Thymus (tissue), 11 donors: ENCODE results near the gene PDLIM5. TPM values are rescaled to one million over a fixed set of nuclear protein-coding genes. Genes with fewer than 3 reads are reported as not detected.

Source experiments
- DNase-seq, 9 donors: peaks; one replicate each; pipeline ENCODE4 v3.0.0-alpha.2; 2013; ENCODE audit warnings: low spot score in 9 of 9, low read depth in 6 of 9, missing footprints in 1 of 9
- H3K27ac ChIP-seq, 2 donors: one replicate each; pipeline ENCODE4 v1.5.1; 2013; ENCODE audit warnings: control low read depth in 1 of 2, low read depth in 1 of 2, low read length in 1 of 2, mild to moderate bottlenecking in 1 of 2, moderate library complexity in 1 of 2
- H3K27me3 ChIP-seq, 2 donors: one replicate each; pipeline ENCODE4 v1.5.1; 2013; ENCODE audit warnings: low read length in 1 of 2; ENCODE audit not compliant: control insufficient read depth in 2 of 2, insufficient read depth in 1 of 2
- H3K36me3 ChIP-seq, 2 donors: one replicate each; pipeline ENCODE4 v1.5.1; 2013; ENCODE audit warnings: low read length in 1 of 2, mild to moderate bottlenecking in 1 of 2, moderate library complexity in 1 of 2; ENCODE audit not compliant: control insufficient read depth in 2 of 2, insufficient read depth in 2 of 2
- H3K4me1 ChIP-seq, 2 donors: one replicate each; pipeline ENCODE4 v1.5.1; 2013; ENCODE audit warnings: low read length in 2 of 2; ENCODE audit not compliant: control insufficient read depth in 2 of 2, insufficient read depth in 2 of 2
- H3K4me3 ChIP-seq, 2 donors: one replicate each; pipeline ENCODE4 v1.5.1; 2013; ENCODE audit warnings: low read length in 2 of 2, control low read depth in 1 of 2, mild to moderate bottlenecking in 1 of 2
- H3K9me3 ChIP-seq, 2 donors: one replicate each; pipeline ENCODE4 v1.5.1; 2013; ENCODE audit warnings: low read length in 1 of 2, mild to moderate bottlenecking in 1 of 2; ENCODE audit not compliant: control insufficient read depth in 2 of 2, insufficient read depth in 1 of 2
- WGBS: extraction: QIAGEN DNeasy Blood & Tissue Kit; methylation state at CpG from one replicate; pipeline ENCODE4 v1.1.7; 2013; 5-methylcytosine and 5-hydroxymethylcytosine counted together
- polyA plus RNA-seq: library from polyadenylated mRNA; stranded (reverse); fragments of 200-250 nt; gene quantifications from one replicate; pipeline ENCODE4 v1.2.3, GENCODE V29; 2013
- total RNA-seq: library from RNA; stranded (reverse); fragments of 120-200 nt; gene quantifications from one replicate; pipeline ENCODE4 v1.2.4, GENCODE V29; 2013
- donor health status: healthy.

PDLIM5 gene
- total and polyA plus RNA-seq, 2 donors = 12.4 to 25.5 TPM

GRCh38 chr4:94700298-94700697 is 248.6 kb downstream of the PDLIM5 start:
- Histone ChIP-seq H3K4me1 (no peaks in the 10 kb centered on the region), H3K4me3 (no peak overlapping the region)

GRCh38 chr4:94701631-94702300 is 250.0 kb downstream of the PDLIM5 start:
- no peak for DNase-seq
- Histone ChIP-seq H3K4me3 (no peak overlapping the region), H3K9me3 (no peaks in the 10 kb centered on the region), H3K4me1 (no peaks in the 10 kb centered on the region), H3K27me3 (no peaks in the 10 kb centered on the region), H3K36me3 (no peaks in the 10 kb centered on the region), H3K27ac (no peak overlapping the region)
- 96% methylated on average over 8 of the region's 8 CpGs for WGBS

More at GRCh38 chr4:94700298-94700697, 248.6 kb downstream of the PDLIM5 start:
- no peak overlapping the region for H3K27ac ChIP-seq
- DNase-seq = no peak
- no peaks in the 10 kb centered on the region for H3K9me3 ChIP-seq
- no peaks in the 10 kb centered on the region for H3K27me3 ChIP-seq
- no peaks in the 10 kb centered on the region for H3K36me3 ChIP-seq

- H3K27ac ChIP-seq = no peak overlapping the region
- H3K4me3 ChIP-seq = no peak overlapping the region
- no peaks in the 10 kb centered on the region for H3K9me3 ChIP-seq
- 94% methylated on average over 5 of the region's 5 CpGs for WGBS
- no peaks in the 10 kb centered on the region for H3K36me3 ChIP-seq
- H3K27me3 ChIP-seq = no peaks in the 10 kb centered on the region
- DNase-seq = no peak
- no peaks in the 10 kb centered on the region for H3K4me1 ChIP-seq
Observed at GRCh38 chr4:94711635-94712034, 259.9 kb downstream of the PDLIM5 start.

- H3K36me3 ChIP-seq = no peaks in the 10 kb centered on the region
- H3K4me1 ChIP-seq = no peaks in the 10 kb centered on the region
- WGBS = 96% methylated on average over 5 of the region's 5 CpGs
- H3K4me3 ChIP-seq = no peak overlapping the region
- DNase-seq = no peak
- no peak overlapping the region for H3K27ac ChIP-seq
- H3K27me3 ChIP-seq = no peaks in the 10 kb centered on the region
- no peaks in the 10 kb centered on the region for H3K9me3 ChIP-seq
Observed at GRCh38 chr4:94714365-94715160, 262.8 kb downstream of the PDLIM5 start.

- Histone ChIP-seq H3K4me1 (no peaks in the 10 kb centered on the region), H3K9me3 (no peaks in the 10 kb centered on the region), H3K36me3 (no peaks in the 10 kb centered on the region), H3K27ac (no peak overlapping the region), H3K27me3 (no peaks in the 10 kb centered on the region), H3K4me3 (no peak overlapping the region)
- no peak for DNase-seq
- WGBS = 93% methylated on average over 6 of the region's 6 CpGs
Observed at GRCh38 chr4:94715726-94716125, 264.0 kb downstream of the PDLIM5 start.

Other genes with a start within 250 kb of the PDLIM5 start
- gene SMARCAD1, start 244.1 kb upstream of the PDLIM5 start, total RNA-seq = 45.0 TPM
- gene SMARCAD1, start 244.1 kb upstream of the PDLIM5 start, polyA plus RNA-seq = 20.1 TPM
- gene HPGDS, start 109.1 kb upstream of the PDLIM5 start, total RNA-seq = 8.0 TPM
- 1.4 TPM for gene HPGDS, start 109.1 kb upstream of the PDLIM5 start, polyA plus RNA-seq